ENCODE measurements around the gene PDE6H.

Gene PDE6H

GRCh38 chr12:14972816-14973215 is at the start of gene PDE6H:
Gene PDE6H, plus strand, starts transcription at chr12:14973042. Its CDS starts 4,971 bp downstream, at chr12:14978013.
- no peak for DNase-seq (ENCODE audit: low spot score)

GRCh38 chr12:14923944-14924343 is 48.9 kb upstream of the PDE6H start:
- no peak for DNase-seq (ENCODE audit: low spot score)

GRCh38 chr12:14924541-14924940 is 48.3 kb upstream of the PDE6H start:
- no peak for DNase-seq (ENCODE audit: low spot score)

- DNase-seq (ENCODE audit: low spot score), result no peak
Observed at GRCh38 chr12:14927267-14927666, 45.6 kb upstream of the PDE6H start.

GRCh38 chr12:14928931-14929330 is 43.9 kb upstream of the PDE6H start:
- DNase-seq (ENCODE audit: low spot score), result no peak

GRCh38 chr12:14930299-14930698 is 42.5 kb upstream of the PDE6H start:
- DNase-seq (ENCODE audit: low spot score), result no peak

GRCh38 chr12:14931359-14931758 is 41.5 kb upstream of the PDE6H start:
- DNase-seq (ENCODE audit: low spot score), result no peak

- DNase-seq (ENCODE audit: low spot score), result no peak
Observed at GRCh38 chr12:14931791-14932560, 40.9 kb upstream of the PDE6H start.

GRCh38 chr12:14934511-14934910 is 38.3 kb upstream of the PDE6H start:
- no peak for DNase-seq (ENCODE audit: low spot score)

GRCh38 chr12:14935031-14935430 is 37.8 kb upstream of the PDE6H start:
- DNase-seq (ENCODE audit: low spot score), result no peak

- no peak for DNase-seq (ENCODE audit: low spot score)
Observed at GRCh38 chr12:14936224-14936861, 36.5 kb upstream of the PDE6H start.

- DNase-seq (ENCODE audit: low spot score), result no peak
Observed at GRCh38 chr12:14937014-14937413, 35.8 kb upstream of the PDE6H start.

GRCh38 chr12:14937689-14938088 is 35.2 kb upstream of the PDE6H start:
- DNase-seq (ENCODE audit: low spot score), result peak; percentile 36

- no peak for DNase-seq (ENCODE audit: low spot score)
Observed at GRCh38 chr12:14938301-14938700, 34.5 kb upstream of the PDE6H start, which contains the start of gene ERP27. Gene ERP27, minus strand, starts transcription at chr12:14938537. Its CDS starts 29 bp downstream, at chr12:14938508.

GRCh38 chr12:14941369-14941768 is 31.5 kb upstream of the PDE6H start:
- DNase-seq (ENCODE audit: low spot score), result no peak

GRCh38 chr12:14942196-14942931 is 30.5 kb upstream of the PDE6H start:
- no peak for DNase-seq (ENCODE audit: low spot score)

- DNase-seq (ENCODE audit: low spot score), result no peak
Observed at GRCh38 chr12:14946162-14946561, 26.7 kb upstream of the PDE6H start.

GRCh38 chr12:14946861-14947260 is 26.0 kb upstream of the PDE6H start:
- DNase-seq (ENCODE audit: low spot score), result no peak

- peak; percentile 88 for DNase-seq (ENCODE audit: low spot score)
Observed at GRCh38 chr12:14948672-14949071, 24.2 kb upstream of the PDE6H start.

GRCh38 chr12:14949631-14950030 is 23.2 kb upstream of the PDE6H start:
- no peak for DNase-seq (ENCODE audit: low spot score)

GRCh38 chr12:14950421-14950820 is 22.4 kb upstream of the PDE6H start:
- DNase-seq (ENCODE audit: low spot score), result no peak

- DNase-seq (ENCODE audit: low spot score), result peak; percentile 49
Observed at GRCh38 chr12:14950982-14951746, 21.7 kb upstream of the PDE6H start.

Measured in CD4-positive, alpha-beta T cell treated with Interleukin-15 for 4 hours (primary cell).